ENCODE data around the gene ZMYND19. TPM values are rescaled to one million over a fixed set of nuclear protein-coding genes. Genes with fewer than 3 reads are reported as not detected.
"Not testable (repeated sequence)": the region's sequence is repeated elsewhere in the genome, so short reads cannot be mapped to it uniquely, and the experiment has no call there.

ZMYND19 gene
- total and polyA plus RNA-seq, 8 donors = 9.4 to 40.6 (median 25.6) TPM

- Histone ChIP-seq H3K36me3 (peaks cover 37 to 63% (median 60%) of the 10 kb centered on the region in 4 donors), H3K27ac (no peak overlapping the region), H3K9me3 (no peaks in the 10 kb centered on the region), H3K27me3 (no peaks in the 10 kb centered on the region), H3K4me3 (no peak overlapping the region), H3K4me1 (peaks cover 21 to 50% (median 41%) of the 10 kb centered on the region in 4 donors)
- no peak for DNase-seq
- intact Hi-C loops (cut with DNase I; ENCODE audit: low total_unique reads) = no loop called here
- no peak for TF ChIP-seq POLR2A (IDR thresholded peaks at IDR 0.05)
- no peak for TF ChIP-seq CTCF (IDR thresholded peaks at IDR 0.05)
- TF ChIP-seq EP300 (IDR thresholded peaks at IDR 0.05) = no peak
- TF ChIP-seq POLR2AphosphoS5 (IDR thresholded peaks at IDR 0.05) = no peak
- WGBS, 5 donors = 53 to 68% (median 58%) methylated on average over 9 of the region's 9 CpGs
Measured at GRCh38 chr9:137575364-137575715, 15.0 kb downstream of the ZMYND19 start.

- TF ChIP-seq EP300 (IDR thresholded peaks at IDR 0.05) (no peak), CTCF (IDR thresholded peaks at IDR 0.05) (no peak), POLR2AphosphoS5 (IDR thresholded peaks at IDR 0.05) (no peak), POLR2A (IDR thresholded peaks at IDR 0.05) (no peak)
- Histone ChIP-seq H3K27me3 (no peaks in the 10 kb centered on the region), H3K27ac (no peak overlapping the region), H3K4me3 (no peak overlapping the region), H3K36me3 (peaks cover 37 to 65% (median 61%) of the 10 kb centered on the region in 4 donors), H3K4me1 (peaks cover 18 to 38% (median 33%) of the 10 kb centered on the region in 4 donors), H3K9me3 (no peaks in the 10 kb centered on the region)
- 88 to 94% (median 91%) methylated on average over 10 of the region's 10 CpGs for WGBS, 5 donors
- no peak for DNase-seq
- intact Hi-C loops (cut with DNase I; ENCODE audit: low total_unique reads) = no loop called here
Measured at GRCh38 chr9:137574192-137574591, 16.1 kb downstream of the ZMYND19 start.

DNA sequence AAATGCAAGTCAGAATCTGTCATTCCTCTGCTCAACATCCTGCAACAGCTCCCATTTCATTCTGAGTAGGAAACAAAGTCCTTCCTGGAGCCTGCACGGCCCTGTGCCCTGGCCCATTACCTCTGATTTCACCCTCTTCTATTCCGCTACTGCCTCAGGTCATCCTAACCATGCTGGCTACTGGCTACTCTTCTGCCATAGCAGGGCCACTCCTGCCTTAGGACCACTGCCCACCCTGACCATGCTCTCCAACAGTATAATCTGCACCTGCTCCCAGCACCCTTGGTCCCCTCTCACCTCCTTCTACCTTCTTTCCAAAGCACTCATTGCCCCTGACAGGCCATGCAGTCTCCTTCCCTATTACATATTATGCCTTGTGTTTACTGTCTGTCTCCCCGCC lies 19.7 kb downstream of the ZMYND19 start:
- peaks cover 0 to 7% (median 3%) of the 10 kb centered on the region in 4 donors for H3K4me1 ChIP-seq
- no peaks in the 10 kb centered on the region for H3K27me3 ChIP-seq
- H3K27ac ChIP-seq = no peak overlapping the region
- no peak overlapping the region for H3K4me3 ChIP-seq
- H3K36me3 ChIP-seq = peaks cover 30 to 60% (median 58%) of the 10 kb centered on the region in 4 donors
- TF ChIP-seq POLR2A (IDR thresholded peaks at IDR 0.05) = no peak
- TF ChIP-seq CTCF (IDR thresholded peaks at IDR 0.05) = no peak
- TF ChIP-seq POLR2AphosphoS5 (IDR thresholded peaks at IDR 0.05) = no peak
- no peak for TF ChIP-seq EP300 (IDR thresholded peaks at IDR 0.05)
- no peaks in the 10 kb centered on the region for H3K9me3 ChIP-seq
- 96 to 100% (median 99%) methylated on average over 3 of the region's 3 CpGs for WGBS, 5 donors
- DNase-seq = no peak
- intact Hi-C loops (cut with DNase I; ENCODE audit: low total_unique reads) = no loop called here

DNA sequence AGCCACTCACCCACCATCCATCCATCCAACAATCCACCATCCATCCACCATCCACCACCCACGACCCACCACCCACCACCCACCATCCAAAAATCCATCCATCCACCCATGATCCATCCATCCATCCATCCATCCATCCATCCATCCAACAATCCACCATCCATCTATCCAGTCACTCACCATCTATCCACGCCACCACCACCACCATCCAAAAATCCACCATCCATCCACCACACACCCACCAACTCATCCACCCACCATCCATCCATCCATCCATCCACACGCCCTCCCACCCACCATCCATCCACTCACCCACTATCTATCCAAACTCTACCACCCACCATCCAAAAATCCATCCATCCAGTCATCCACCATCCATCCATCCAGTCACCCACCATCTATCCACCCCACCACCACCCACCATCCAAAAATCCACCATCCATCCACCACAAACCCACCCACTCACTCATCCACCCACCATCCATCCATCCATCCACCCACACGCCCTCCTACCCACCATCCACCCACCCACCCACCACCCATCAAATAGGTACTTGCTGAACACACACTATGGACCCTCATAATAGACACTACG lies 20.6 kb downstream of the ZMYND19 start:
- Histone ChIP-seq H3K36me3 (peaks cover 25 to 55% (median 53%) of the 10 kb centered on the region in 4 donors), H3K9me3 (no peaks in the 10 kb centered on the region), H3K4me1 (no peaks in the 10 kb centered on the region), H3K27ac (no peak overlapping the region), H3K4me3 (no peak overlapping the region), H3K27me3 (no peaks in the 10 kb centered on the region)
- no peak for DNase-seq
- WGBS, 5 donors = 95 to 97% (median 96%) methylated on average over 5 of the region's 5 CpGs
- TF ChIP-seq EP300 (IDR thresholded peaks at IDR 0.05) = no peak
- no peak for TF ChIP-seq POLR2AphosphoS5 (IDR thresholded peaks at IDR 0.05)
- TF ChIP-seq POLR2A (IDR thresholded peaks at IDR 0.05) = no peak
- no peak for TF ChIP-seq CTCF (IDR thresholded peaks at IDR 0.05)
- intact Hi-C loops (cut with DNase I; ENCODE audit: low total_unique reads) = no loop called here

GRCh38 chr9:137568445-137568844 lies 21.9 kb downstream of the ZMYND19 start:
- peaks cover 28 to 55% (median 53%) of the 10 kb centered on the region in 4 donors for H3K36me3 ChIP-seq
- H3K4me1 ChIP-seq; DNase-seq; H3K9me3 ChIP-seq; H3K27ac ChIP-seq; intact Hi-C loops (cut with DNase I; ENCODE audit: low total_unique reads); H3K27me3 ChIP-seq; H3K4me3 ChIP-seq: not testable (repeated sequence)
- 83 to 91% (median 89%) methylated on average over 5 of the region's 5 CpGs for WGBS, 5 donors

Data from stomach (tissue), 9 donors.